Erythroblast (primary cell): ENCODE results near the gene SF1.

Experiments used
- DNase-seq, 2 experiments: peaks; one replicate each; lab custom pipeline; 2025; lab: John Stamatoyannopoulos, UW
- GATA1 ChIP-seq: IDR thresholded peaks from 2 replicates; pipeline ENCODE4 v1.6.1; 2011; ENCODE audit warnings: low read depth, mild to moderate bottlenecking, control low read depth, low read length, moderate library complexity
- POLR2A ChIP-seq: IDR thresholded peaks from 2 replicates; pipeline ENCODE4 v1.6.1; 2011; ENCODE audit warnings: mild to moderate bottlenecking, low read length

The SF1 gene

DNA sequence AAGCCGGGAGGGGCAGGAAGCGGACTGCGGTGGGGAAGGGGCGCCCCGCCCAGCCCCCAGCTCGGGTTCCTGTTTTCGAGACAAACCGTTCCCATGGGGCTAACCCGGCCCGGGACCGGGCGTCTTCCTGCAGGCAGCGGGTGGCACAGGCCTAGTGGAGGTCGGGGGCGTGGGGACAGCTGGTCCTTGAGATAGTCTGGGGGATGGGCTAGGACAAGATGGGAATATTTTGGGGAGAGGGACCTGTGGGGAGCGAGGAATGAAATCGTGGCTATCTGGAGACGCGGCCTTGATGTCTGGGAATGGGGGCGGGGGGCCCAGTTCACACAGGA lies 33.2 kb downstream of the SF1 start:
- TF ChIP-seq POLR2A (no peak), GATA1 (no peak)
- DNase-seq = no peak

DNA sequence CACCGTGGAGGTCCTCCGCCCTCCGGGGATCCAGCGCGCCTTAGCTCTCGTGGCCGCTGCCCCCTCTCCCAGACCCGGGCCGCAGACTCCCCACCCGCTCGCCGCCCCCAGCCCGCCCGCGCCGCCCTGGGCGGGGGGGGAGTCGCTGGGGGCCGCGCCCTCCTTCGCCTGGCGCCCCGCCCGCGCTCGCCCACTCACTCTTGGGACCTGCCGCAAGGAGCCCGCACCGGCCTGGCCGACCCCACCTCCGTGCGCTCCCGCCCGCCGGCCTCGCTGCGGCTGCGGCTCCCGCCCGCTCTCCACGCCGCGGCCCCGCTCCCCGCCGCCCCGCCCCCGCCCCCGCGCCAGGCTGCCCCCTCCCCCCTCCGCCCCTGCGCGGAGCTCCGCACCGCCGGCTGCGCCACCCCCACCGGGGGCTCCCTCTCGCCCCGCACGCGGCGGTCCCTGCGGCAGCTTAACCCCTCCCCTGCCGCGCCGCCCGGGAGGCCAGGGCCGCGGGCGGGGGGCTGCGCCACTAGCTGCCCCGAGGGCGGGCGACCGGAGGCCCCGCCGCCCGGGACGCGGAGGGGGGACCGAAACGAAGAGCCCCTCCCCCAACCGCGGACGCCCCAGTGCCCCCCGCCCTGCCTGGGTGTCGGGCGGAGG lies 33.7 kb downstream of the SF1 start:
- TF ChIP-seq POLR2A (no peak), GATA1 (no peak)
- no peak for DNase-seq

DNA sequence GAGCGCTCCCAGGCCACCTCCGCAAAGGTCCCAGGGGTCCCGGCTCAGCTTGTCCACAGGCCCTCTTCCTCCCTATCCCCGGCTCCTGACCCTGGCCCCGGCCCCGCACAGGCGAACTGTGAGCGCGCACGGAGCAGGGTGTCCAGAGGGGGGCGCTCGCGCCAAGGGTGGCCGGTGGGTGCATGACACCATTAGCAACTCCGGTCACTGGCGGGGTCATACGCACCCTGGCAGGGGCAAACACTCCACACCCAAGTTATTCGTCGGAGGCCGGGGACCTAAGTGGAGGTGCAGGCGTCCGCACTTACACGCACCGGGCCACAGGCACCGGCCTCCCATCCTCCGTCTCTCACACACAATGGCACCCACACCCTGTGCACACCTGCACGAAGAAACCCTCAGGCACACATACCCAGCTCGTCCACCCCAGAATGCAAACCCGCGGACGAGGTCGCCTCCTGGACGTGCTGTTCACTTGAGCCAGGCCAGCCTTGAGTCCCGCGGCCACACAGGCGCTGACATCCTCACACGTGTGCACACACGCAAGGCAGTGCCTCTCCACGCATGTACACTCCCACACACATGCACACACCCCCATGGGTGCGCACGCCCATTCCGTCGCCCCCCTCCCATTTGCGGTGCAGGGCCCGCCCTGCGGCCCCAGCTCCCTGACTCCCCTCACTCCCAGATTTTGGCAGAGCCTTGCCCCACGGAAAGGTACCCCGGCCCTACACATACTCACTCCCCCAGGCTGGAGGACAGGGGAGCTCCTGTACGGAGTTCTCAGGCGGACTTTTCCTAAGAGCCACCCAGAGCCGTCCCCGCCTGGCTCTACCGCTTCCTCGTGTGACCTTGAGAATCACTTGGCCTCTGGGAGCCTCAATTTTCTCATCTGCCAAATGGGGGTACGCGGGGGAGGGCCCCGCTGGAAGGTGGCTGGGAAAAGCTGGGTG lies 34.5 kb downstream of the SF1 start, which contains the start of gene RASGRP2:
Gene RASGRP2, minus strand, starts transcription at position 552 of the 953 bp plus-strand sequence. CDS start 1,276 bp downstream, outside the sequence.
- DNase-seq = peak; percentile 63 to 65
- TF ChIP-seq POLR2A = no peak
- no peak for TF ChIP-seq GATA1

DNA sequence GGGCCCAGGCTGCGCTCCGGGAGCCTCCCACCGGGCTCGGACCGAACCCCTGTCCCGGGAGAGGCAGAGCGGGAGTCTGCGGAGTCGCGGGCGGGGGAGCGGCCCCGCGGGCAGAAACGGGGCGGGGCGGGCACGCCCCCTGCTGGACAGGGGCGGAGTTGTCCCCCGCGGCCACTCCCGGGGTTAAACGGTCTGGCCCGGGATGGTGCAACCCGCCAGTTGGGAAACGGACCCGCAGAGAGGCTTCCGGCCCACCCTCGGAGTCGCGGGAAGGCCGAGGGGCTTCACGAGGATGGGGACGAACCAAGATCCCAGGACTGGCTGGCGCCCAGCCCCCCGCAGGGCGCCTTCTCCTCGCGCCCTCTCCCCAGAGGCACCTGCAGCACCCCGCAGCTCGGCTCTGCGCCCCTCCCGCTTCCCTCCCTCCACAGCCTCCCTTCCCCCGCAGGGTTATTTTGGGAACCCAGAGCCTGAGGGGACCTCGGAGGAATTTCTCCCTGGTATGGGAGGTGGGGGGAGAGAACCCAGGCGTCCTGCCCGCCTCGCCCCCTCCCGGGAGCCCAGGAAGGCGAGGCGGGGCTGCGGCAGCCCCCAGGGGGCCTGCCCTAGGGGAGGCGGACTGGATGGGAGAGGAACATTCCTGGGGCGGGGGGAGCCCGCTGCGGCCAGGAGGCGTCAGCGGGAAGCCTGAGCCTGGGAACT lies 35.3 kb downstream of the SF1 start:
- no peak for TF ChIP-seq GATA1
- TF ChIP-seq POLR2A = no peak
- peak; percentile 54 to 79 for DNase-seq

DNA sequence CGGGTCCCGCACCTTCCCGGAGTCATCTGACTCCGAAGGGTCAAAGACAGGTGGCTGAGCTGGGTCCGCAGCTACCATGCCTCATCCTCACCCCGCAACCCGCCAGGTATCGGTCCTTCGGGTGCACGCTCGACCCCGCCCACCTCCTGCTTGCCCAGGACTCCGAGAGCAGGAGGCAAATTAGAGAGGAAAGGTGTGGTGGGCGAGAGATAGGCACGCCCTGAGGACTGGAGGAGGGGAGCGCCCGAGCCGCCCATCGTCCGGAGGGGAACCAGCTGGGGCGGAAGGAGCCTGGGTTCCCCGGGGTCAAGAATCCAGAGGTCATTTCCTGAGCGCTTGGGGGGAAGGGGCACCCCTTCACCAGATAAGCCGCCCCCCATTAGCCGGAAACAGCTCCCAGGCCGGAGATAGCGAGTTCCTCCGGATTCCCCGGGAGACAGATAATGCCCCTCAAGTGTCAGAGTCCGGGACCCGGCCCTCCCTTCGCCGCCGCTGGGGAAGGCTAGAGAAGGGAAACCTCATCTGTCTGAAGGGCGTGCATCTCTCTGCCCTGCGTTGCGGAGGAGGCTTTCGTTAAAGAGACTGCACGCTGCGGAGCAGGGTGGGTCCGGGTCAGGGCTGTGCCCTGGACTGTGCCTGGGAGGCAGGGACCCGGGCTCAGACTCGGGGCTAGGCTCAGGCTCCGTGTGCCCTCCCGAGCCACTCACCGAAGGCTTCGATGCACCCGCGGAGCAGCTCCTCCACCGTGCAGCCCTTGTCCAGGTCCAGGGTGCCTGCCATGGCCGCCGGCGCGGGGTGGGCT lies 36.1 kb downstream of the SF1 start:
- no peak for TF ChIP-seq POLR2A
- TF ChIP-seq GATA1 = no peak
- DNase-seq = no peak

DNA sequence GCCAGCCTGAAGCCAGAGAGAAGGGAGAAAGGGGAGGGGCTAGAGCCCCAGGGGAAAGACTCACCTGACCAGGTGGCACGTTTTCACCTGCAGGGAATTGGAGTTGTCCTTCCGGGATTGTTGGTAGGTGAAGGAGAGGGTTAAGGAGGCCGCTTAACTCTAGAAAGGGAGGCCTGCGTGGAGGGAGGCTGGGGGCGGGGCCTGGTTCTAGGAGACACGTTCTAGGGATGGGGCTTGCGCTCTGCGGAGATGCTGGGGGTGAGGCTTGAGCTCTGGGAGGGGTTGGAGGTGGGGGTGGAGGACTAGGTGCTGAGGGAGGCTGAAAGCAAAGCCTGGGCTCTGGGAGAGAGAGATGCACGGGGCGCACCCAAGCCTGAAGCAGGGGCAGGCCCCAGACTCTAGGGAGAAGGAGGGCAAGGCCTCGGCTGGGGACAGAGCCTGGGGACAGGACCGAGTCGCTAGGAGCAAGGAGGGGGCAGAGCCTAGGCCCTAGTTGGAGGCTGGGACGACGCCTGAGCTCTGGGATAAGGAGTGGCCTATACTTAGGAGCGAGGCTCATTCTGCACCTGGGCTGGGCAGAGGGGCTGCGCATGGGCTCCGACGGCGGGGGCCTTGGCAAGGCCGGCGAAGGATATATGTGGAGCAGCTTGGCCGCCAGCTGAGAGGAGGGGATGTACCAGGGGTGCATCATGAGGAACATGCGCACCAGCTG lies 36.8 kb downstream of the SF1 start:
- TF ChIP-seq GATA1 (no peak), POLR2A (no peak)
- DNase-seq = no peak

DNA sequence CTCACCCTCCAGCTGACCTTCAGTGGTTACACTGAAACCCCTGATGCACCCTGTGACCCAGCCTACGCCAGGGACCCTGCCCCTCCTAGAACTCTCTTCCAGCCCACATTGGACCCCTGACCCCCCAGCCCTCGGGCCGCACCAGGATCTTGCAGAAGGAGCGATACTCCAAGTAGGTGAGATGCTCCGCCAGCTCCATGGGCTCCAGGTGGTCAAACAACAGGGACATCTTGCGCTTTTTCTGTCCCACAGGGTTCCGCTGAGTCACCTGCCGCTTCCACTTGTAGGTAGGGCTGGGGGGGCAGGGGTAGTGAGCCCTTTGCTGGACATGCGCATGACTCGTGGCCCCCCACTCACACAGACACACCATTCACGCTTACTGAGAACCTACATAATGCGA lies 38.5 kb downstream of the SF1 start:
- no peak for DNase-seq
- TF ChIP-seq GATA1 = no peak
- no peak for TF ChIP-seq POLR2A

DNA sequence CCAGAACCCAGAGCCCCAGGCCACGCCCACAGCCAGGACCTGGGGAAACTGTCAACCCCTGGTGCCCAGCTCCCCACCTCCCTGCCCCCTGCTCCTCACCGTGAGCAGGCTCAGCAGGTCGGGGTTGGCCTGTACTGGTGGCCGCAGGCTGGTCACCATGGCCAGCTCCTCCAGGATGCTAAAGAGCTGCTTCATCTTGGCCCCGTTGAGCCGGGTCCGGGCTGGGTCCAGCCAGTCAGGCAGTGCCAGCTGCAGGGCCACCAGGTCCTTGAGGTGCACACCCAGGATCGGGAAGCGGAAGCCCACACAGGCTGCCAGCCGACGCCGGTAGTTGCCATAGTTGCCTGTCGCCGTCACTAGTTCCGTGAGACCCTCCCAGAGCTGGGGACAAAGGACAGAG lies 41.7 kb downstream of the SF1 start:
- TF ChIP-seq GATA1 (no peak), POLR2A (no peak)
- DNase-seq = no peak

DNA sequence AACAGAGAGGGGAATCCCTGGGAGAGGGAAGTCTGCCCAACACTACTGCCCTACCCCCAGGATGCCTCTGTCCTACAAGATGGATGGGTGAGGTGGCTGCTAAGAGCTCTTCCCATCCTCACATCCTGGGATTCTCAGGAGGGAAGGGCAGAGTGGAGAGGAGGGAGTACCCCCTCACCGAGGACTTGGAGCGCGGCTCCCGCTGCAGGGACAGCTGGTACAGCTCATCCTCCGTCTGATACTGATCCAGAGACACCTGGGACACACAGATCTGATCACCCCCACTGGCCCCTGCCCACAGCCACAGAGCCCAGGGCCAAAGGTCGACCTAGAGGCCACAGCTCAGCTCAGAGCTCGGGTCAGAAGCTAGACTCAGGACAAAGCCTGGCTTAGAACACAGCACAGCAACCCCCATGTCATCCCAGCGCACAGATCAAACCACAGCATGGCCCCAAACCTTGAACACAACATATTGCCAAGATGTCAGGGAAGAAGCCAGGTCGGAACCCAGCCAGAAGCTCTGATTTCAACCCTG lies 42.5 kb downstream of the SF1 start:
- no peak for DNase-seq
- no peak for TF ChIP-seq POLR2A
- no peak for TF ChIP-seq GATA1

DNA sequence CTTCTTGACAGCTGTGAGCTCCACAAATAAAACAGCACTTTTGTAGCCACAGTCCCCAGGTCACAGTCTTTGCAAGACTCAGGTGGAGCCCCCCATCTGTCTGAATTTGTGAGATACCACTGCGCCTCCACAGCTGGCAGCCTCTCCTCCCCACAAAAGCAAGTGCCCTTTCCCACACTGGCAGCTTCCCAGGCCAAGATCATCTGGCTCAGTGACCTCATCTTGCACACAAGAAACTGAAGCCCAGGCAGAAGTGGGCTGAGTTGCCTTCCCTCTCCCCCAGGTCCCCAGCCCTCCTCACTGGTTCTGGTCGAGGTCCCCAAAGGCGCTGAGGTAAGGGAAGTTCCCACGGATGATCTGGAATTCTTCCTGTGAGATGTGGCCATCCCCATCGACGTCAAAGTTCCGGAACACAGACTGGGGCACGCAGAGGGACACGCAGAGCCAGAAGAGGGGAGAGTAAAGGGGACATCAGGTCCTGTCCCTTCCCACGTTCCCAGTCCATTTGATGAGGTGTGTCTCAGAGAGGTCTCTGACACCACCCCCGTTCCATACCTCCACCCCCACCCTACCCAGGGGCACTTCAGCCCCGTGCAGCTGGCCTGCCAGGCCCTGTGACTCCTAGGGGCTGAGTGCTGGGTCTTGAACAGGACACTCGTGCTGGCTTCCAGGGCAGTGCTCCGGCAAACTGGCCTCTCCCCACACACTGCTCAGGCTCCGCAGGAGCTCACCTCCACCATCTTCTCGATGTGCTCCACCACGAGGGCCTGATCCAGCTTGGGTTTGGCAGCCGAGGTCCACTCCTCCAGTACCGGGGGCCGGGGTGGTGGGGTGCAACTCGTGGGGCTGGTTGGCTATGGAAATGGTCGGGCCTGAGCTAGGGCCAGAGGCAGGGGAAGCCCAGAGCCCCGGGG lies 43.3 kb downstream of the SF1 start:
- no peak for TF ChIP-seq GATA1
- no peak for TF ChIP-seq POLR2A
- DNase-seq = no peak

DNA sequence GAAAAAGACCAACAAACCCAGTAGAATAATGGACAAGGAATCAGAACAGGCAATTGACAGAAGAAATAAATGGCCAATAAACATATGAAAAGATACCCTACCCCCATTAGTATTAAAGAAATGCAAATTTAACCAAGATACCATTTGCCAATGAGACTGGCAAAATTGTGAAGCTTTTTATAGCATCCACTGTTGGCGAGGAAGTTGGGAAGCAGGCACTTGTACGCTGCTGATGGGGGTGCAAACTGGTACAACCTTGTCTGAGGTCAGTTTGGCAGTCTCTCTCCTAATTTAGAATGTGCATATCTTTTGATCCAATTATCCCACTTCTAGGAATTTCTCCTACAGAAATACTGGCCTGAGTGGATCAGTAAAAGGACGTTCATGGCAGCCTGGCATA lies 46.7 kb downstream of the SF1 start:
- no peak for TF ChIP-seq POLR2A
- no peak for TF ChIP-seq GATA1
- DNase-seq = no peak

DNA sequence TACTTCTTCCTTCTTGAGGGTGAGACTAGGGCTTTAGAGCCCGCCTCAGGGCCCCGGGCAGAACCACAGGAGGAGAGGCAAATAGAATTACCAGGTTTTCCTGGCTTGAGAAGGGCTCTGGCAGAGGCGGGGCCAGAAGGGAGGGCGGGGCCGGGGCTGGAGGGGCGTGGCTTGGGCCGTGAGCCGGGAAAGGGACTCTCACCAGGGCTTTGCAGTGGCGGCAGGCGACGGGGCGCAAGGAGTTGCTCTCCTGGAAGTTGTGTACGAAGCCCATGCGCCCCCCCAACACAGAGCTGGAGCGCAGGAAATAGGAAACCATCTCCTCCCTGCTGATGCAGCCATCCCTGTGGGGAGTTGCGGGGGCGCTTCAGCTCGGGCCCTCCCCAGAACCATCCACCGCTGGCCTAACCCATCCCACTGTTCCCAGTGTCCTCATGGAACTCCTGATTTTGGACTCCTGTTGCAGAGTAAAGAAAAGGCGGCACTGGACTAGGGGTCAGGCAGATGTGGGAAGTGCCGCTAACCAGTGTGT lies 48.4 kb downstream of the SF1 start:
- no peak for DNase-seq
- TF ChIP-seq GATA1 (no peak), POLR2A (no peak)
